Measurements from ENCODE around the gene ADH7.
"Not testable (repeated sequence)": the region's sequence is repeated elsewhere in the genome, so short reads cannot be mapped to it uniquely, and the experiment has no call there.

DNA sequence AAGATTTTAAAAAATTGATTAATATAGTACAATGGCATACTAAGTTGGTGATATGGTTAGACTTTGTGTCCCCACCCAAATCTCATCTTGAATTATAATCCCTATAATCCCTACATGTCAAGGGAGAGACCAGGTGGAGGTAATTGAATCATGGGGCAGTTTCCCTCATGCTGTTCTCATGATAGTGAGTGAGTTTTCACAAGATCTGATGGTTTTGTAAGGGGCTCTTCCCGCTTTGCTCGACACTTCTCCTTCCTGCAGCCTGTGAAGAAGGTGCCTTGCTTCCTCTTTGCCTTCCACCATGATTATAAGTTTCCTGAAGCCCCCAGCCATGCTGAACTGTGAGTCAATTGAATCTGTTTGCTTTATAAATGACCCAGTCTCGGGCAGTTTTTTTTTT lies 20.2 kb downstream of the ADH7 start:
- TF ChIP-seq ZSCAN30 (tag by site-specific recombination; IDR thresholded peaks at IDR 0.05); TSHZ1 (tag by site-specific recombination; IDR thresholded peaks at IDR 0.05; ENCODE audit: borderline replicate concordance); ZNF155 (tag by site-specific recombination; IDR thresholded peaks at IDR 0.05); HOXD13 (CRISPR knock-in tag; IDR thresholded peaks at IDR 0.05; ENCODE audit: borderline replicate concordance); TCF7L2 (IDR thresholded peaks at IDR 0.05; ENCODE audit: borderline replicate concordance, low read depth, low read length); CTCF (tag by site-specific recombination; IDR thresholded peaks at IDR 0.05): not testable (repeated sequence)
- TF ChIP-seq, protein P1, sequence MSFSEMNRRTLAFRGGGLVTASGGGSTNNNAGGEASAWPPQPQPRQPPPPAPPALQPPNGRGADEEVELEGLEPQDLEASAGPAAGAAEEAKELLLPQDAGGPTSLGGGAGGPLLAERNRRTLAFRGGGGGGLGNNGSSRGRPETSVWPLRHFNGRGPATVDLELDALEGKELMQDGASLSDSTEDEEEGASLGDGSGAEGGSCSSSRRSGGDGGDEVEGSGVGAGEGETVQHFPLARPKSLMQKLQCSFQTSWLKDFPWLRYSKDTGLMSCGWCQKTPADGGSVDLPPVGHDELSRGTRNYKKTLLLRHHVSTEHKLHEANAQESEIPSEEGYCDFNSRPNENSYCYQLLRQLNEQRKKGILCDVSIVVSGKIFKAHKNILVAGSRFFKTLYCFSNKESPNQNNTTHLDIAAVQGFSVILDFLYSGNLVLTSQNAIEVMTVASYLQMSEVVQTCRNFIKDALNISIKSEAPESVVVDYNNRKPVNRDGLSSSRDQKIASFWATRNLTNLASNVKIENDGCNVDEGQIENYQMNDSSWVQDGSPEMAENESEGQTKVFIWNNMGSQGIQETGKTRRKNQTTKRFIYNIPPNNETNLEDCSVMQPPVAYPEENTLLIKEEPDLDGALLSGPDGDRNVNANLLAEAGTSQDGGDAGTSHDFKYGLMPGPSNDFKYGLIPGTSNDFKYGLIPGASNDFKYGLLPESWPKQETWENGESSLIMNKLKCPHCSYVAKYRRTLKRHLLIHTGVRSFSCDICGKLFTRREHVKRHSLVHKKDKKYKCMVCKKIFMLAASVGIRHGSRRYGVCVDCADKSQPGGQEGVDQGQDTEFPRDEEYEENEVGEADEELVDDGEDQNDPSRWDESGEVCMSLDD (tag by site-specific recombination; IDR thresholded peaks at IDR 0.05): not testable (repeated sequence)
- TF ChIP-seq, protein P2, sequence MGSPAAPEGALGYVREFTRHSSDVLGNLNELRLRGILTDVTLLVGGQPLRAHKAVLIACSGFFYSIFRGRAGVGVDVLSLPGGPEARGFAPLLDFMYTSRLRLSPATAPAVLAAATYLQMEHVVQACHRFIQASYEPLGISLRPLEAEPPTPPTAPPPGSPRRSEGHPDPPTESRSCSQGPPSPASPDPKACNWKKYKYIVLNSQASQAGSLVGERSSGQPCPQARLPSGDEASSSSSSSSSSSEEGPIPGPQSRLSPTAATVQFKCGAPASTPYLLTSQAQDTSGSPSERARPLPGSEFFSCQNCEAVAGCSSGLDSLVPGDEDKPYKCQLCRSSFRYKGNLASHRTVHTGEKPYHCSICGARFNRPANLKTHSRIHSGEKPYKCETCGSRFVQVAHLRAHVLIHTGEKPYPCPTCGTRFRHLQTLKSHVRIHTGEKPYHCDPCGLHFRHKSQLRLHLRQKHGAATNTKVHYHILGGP (tag by site-specific recombination; IDR thresholded peaks at IDR 0.05): not testable (repeated sequence)
